ENCODE results near the gene C22orf23.

- TF ChIP-seq EWSR1 (IDR thresholded peaks at IDR 0.05; ENCODE audit: borderline replicate concordance, low read depth, partially characterized antibody) (no peak), ERF (CRISPR knock-in tag; IDR thresholded peaks at IDR 0.05) (no peak), SETDB1 (IDR thresholded peaks at IDR 0.05; ENCODE audit: low read length) (no peak), TCF7 (IDR thresholded peaks at IDR 0.05; ENCODE audit: borderline replicate concordance) (no peak), CUX1 (CRISPR knock-in tag; IDR thresholded peaks at IDR 0.05) (no peak), EHMT2 (IDR thresholded peaks at IDR 0.05) (no peak), NR2C2 (CRISPR knock-in tag; IDR thresholded peaks at IDR 0.05) (no peak), NR2C2 (tag; IDR thresholded peaks at IDR 0.05) (no peak)
These were observed 352 bp downstream of the C22orf23 start for GRCh38 chr22:37953062-37953436.

Measured in K562 (cell line).